Activated CD4-positive, alpha-beta T cell treated with anti-CD3 and anti-CD28 coated beads for 36 hours (primary cell): Measurements from ENCODE around the gene ATP8B4. TPM values are rescaled to one million over a fixed set of nuclear protein-coding genes. Genes with fewer than 3 reads are reported as not detected.

Source experiments
- ATAC-seq: fragments of 200-7000 bp; cut with Tn5 transposase; one replicate; pipeline ENCODE4 v1.10.0; 2021; ENCODE audit warnings: mild to moderate bottlenecking, moderate library complexity
- CTCF ChIA-PET: fragments of 350-600 bp; sonication (Branson Sonifier 250); formaldehyde crosslinking; loops from one replicate; lab custom pipeline; 2021; ENCODE audit warnings: antibody characterized with exemption; lab: Charles Lee
- POLR2A ChIA-PET: fragments of 350-600 bp; sonication (Branson Sonifier 250); formaldehyde crosslinking; loops from one replicate; lab custom pipeline; 2021; ENCODE audit warnings: antibody characterized with exemption, inconsistent platforms; lab: Charles Lee
- DNase-seq: peaks from one replicate; pipeline ENCODE4 v3.0.0-alpha.2; 2020
- H3K27ac Mint-ChIP-seq: one replicate; pipeline ENCODE4 v1.8.0; 2021; ENCODE audit warnings: mixed read lengths
- H3K27me3 Mint-ChIP-seq: one replicate; pipeline ENCODE4 v1.8.0; 2021; ENCODE audit warnings: mixed read lengths
- H3K36me3 Mint-ChIP-seq: one replicate; pipeline ENCODE4 v1.8.0; 2021; ENCODE audit warnings: low read depth, mixed read lengths
- H3K4me1 Mint-ChIP-seq: one replicate; pipeline ENCODE4 v1.8.0; 2021; ENCODE audit warnings: mixed read lengths
- H3K4me3 Mint-ChIP-seq: one replicate; pipeline ENCODE4 v1.8.0; 2021; ENCODE audit warnings: mild to moderate bottlenecking, moderate library complexity, mixed read lengths
- H3K9me3 Mint-ChIP-seq: one replicate; pipeline ENCODE4 v1.8.0; 2021; ENCODE audit warnings: low read depth, mixed read lengths
- intact Hi-C, 2 experiments: fragments of 100-400 bp; cut with DNase I in 1 of 2; cut with micrococcal nuclease in 1 of 2; formaldehyde crosslinking; loops; one replicate each; pipeline versions ENCODE4 v1.14.2 to v1.15.1; 2022 to 2024; cut with DNase I, micrococcal nuclease
- total RNA-seq, 2 experiments: library from RNA; stranded (reverse); gene quantifications; one replicate each; pipeline ENCODE4 v1.2.3, GENCODE V29; 2021

The ATP8B4 gene
- total RNA-seq, 2 experiments from 2014 or later = 5.0 to 5.1 TPM

DNA sequence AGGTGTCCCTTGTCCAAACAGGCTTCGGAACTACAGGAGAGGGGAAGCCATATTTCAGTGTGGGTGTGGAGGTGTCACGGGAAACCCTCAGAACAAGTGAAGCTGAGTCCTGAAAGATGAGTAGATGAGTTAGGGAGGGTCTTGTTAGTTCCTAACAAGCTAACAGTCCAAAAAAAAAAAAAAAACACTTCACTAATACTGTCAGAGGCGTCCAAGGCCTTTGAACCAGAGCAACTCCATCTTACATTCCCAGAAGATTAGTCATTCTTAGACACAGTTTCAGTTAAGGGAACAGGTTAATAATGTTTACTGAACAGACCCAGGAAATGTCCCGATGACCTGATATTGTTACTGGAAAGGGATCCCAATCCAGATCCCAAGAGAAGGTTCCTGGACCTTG lies 7.0 kb upstream of the ATP8B4 start:
- DNase-seq (no peak), ATAC-seq (no peak)
- Mint-ChIP-seq H3K36me3 (peaks cover 4% of the 10 kb centered on the region), H3K27ac (no peak overlapping the region), H3K27me3 (peaks cover 2% of the 10 kb centered on the region), H3K4me1 (peaks cover 17% of the 10 kb centered on the region), H3K9me3 (peaks cover 9% of the 10 kb centered on the region), H3K4me3 (no peak overlapping the region)
- POLR2A ChIA-PET = interaction anchor here (0.6 kb wide), 1 partner anchor 11 kb away, joined by 3 read pairs; no protein-coding TSS in a partner anchor
- CTCF ChIA-PET = interaction anchor here (0.9 to 1.0 kb wide), 2 partner anchors 9 to 12 kb away, joined by 3 read pairs; no protein-coding TSS in a partner anchor
- intact Hi-C loops = no loop called here

DNA sequence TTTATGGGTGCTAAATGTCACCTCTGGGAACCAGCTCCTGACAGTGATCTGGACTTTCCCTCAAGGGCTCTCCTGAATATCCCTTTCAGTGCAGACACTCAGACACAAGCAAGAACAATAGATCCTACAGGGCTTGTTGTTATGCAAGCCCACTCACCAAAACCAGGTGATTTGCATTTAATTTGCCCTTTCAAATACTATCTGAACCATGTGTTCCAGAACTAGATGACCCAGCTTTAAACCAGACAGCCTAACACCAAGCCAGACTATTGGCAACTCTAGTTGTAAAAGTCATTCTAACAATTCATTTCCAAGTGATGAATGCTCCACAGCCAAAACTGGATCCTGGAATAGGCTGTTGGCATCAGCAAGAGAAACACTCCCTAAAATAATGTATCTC lies 5.6 kb upstream of the ATP8B4 start:
- Mint-ChIP-seq H3K4me3 (no peak overlapping the region), H3K9me3 (peaks cover 8% of the 10 kb centered on the region), H3K36me3 (peaks cover 4% of the 10 kb centered on the region), H3K27me3 (peaks cover 2% of the 10 kb centered on the region), H3K27ac (no peak overlapping the region), H3K4me1 (peaks cover 13% of the 10 kb centered on the region)
- ChIA-PET CTCF (no interaction called here), POLR2A (no interaction called here)
- DNase-seq (no peak), ATAC-seq (no peak)
- intact Hi-C loops = no loop called here

DNA sequence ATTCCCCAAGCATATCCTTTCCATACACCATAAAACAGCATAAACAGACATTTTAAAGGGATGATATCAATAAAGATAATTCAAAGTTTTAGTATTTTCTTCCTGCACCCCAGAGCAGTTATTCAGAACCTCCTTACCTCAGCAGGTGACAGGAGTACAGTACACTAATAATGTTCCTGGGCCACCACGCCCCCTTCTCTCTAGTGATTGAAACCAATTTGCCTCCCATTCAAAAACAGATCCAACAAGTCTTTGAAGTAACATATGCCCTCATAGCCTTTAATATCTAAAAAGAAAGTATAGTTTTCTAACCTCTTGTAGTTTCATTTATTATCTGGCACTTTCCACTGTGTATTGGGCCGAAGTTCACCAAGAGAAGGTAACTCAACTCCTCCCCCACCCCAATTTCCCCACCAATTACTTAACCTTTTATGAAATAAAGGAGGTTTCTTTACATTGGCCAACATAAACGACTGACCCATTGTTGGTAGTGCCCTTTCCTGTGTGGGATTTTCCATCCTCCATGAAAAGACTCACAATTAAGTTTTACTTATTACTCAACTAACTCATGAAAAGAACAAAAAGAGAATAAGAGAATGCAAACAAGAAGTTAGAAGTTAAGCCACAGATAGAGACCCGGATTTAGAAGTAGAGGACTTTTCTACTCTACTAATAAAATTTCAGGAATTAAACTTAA lies 5.0 kb upstream of the ATP8B4 start:
- intact Hi-C loops = no loop called here
- Mint-ChIP-seq H3K9me3 (peaks cover 8% of the 10 kb centered on the region), H3K27me3 (peaks cover 2% of the 10 kb centered on the region), H3K36me3 (peaks cover 4% of the 10 kb centered on the region), H3K4me3 (no peak overlapping the region), H3K27ac (peak overlapping the region; percentile 37), H3K4me1 (peaks cover 18% of the 10 kb centered on the region)
- DNase-seq = peak; percentile 43
- ATAC-seq = peak; percentile 59
- ChIA-PET CTCF (no interaction called here), POLR2A (no interaction called here)

DNA sequence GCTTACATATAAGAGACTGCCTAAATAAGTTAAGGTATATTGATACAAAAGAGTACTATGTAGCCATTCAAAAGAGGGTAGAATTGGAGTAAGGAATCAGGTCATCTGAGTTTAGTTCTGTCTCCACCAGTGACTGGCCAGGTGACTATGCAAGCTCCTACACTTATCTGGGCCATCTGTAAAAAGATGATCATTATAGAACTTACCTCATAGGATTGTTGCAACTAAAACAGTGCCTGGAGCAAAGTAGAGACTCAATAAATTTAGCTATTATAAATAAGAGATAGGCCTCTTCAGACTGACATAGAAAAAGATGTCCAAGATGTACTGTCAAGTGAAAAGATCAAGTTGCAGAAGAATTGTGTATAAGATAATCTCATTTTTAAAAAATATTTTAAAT lies 1.7 kb upstream of the ATP8B4 start:
- no peak for ATAC-seq
- peaks cover 5% of the 10 kb centered on the region for H3K27me3 Mint-ChIP-seq
- peaks cover 15% of the 10 kb centered on the region for H3K9me3 Mint-ChIP-seq

DNA sequence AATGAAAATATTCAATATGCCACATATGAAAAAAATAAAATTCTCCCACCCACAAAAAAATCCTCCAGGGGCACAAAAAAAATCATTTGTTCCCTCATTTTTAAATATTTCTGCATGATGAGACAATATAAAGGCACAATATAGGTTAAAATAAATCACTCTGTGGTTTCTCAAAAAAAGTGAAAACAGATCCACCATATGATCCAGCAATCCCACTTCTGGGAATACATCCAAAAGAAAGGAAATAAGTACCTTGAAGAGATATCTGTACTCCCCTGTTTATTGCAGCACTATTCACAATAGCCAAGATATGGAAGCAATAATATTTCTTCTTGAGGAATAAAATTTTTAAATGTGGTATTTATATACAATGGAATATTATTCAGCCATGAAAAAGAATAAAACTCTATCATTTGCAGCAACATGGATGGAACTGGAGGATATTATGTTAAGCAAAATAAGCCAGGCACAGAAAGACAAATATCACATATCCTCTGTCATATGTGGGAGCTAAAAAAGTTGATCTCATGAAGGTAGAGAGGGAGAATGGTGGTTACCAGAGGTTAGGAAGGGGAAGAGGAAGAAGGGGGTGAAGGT lies 1.5 kb downstream of the ATP8B4 start:
- H3K4me1 Mint-ChIP-seq = peaks cover 11% of the 10 kb centered on the region
- no peak overlapping the region for H3K4me3 Mint-ChIP-seq
- POLR2A ChIA-PET = no interaction called here

More for the DNA sequence above, 1.7 kb upstream of the ATP8B4 start:
- DNase-seq = no peak
- intact Hi-C loops = no loop called here
- POLR2A ChIA-PET = no interaction called here
- H3K4me1 Mint-ChIP-seq = peaks cover 19% of the 10 kb centered on the region
- CTCF ChIA-PET = interaction anchor here (1.5 to 1.6 kb wide), 2 partner anchors 10 to 195 kb away, joined by 4 to 5 read pairs; no protein-coding TSS in a partner anchor
- no peak overlapping the region for H3K27ac Mint-ChIP-seq
- no peak overlapping the region for H3K4me3 Mint-ChIP-seq
- H3K36me3 Mint-ChIP-seq = peaks cover 4% of the 10 kb centered on the region

DNA sequence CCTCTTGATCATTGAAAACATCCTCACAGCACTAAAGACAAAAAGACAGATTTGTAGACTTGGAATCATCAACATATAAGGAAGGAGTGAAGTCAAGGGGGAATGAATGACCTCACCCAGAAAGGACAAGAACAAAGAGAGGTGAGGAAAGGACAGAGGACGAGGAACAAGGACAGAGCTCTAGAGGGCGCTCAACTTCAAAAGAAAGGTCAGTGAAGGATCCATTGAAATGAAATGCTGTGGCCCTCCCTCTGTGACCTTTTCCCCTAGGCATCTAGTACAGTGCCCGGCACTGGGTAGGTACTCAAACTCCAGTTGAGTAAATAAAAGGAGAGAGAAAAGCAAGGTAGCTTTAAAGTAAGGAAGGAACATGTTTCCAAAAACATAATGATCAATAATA lies 2.6 kb downstream of the ATP8B4 start:
- peak; percentile 33 for DNase-seq
- H3K4me3 Mint-ChIP-seq = no peak overlapping the region

More for the DNA sequence above, 1.5 kb downstream of the ATP8B4 start:
- ATAC-seq = no peak
- no peak for DNase-seq
- Mint-ChIP-seq H3K36me3 (no peaks in the 10 kb centered on the region), H3K9me3 (peaks cover 7% of the 10 kb centered on the region), H3K27me3 (peaks cover 8% of the 10 kb centered on the region), H3K27ac (no peak overlapping the region)
- CTCF ChIA-PET = interaction anchor here (0.8 kb wide), 1 partner anchor 198 kb away, joined by 3 read pairs; no protein-coding TSS in a partner anchor
- intact Hi-C loops = no loop called here

DNA sequence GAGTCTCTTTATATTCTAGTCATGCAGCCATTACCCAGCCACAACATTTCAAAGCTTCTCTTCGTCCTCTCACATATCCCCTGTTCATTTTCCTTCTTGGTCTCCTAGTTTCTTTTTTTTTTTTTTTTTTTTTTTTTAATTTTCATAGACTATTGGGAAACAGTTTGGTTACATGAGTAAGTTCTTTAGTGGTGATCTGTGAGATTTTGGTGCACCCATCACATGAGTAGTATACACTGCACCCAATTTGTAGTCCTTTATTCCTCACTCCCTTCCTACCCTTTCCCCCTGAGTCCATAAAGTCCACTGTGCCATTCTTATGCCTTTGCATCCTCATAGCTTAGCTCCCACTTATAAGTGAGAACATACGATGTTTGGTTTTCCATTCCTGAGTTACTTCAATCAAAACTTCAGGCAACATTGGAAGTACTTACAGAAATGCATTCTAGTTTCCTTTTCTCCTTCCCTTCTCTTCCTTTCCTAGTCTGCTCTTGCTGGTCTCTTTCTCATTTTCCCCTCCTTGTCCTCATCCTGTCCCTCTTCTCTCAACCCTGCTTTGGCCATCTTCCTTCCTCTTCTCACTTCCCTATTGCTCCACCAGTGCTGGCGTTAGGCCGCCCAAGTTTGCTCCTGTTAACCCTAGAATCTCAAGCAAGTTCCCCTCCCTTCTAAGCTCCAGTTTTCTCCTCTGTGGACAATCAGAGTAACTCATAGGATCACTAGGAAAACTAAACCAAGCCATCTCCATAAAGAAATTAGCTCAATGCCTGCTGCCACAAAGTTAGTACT lies 4.8 kb downstream of the ATP8B4 start:
- ChIA-PET POLR2A (no interaction called here), CTCF (interaction anchor here (0.7 to 1.0 kb wide), 2 partner anchors 12 to 32 kb away, joined by 3 read pairs; no protein-coding TSS in a partner anchor)
- intact Hi-C loops = loop anchor here in 1 of 2 experiments (1.0 kb wide), 1 partner anchor 10 kb away; no protein-coding TSS in a partner anchor
- H3K9me3 Mint-ChIP-seq = peaks cover 7% of the 10 kb centered on the region
- H3K36me3 Mint-ChIP-seq = no peaks in the 10 kb centered on the region
- H3K27me3 Mint-ChIP-seq = peaks cover 8% of the 10 kb centered on the region
- no peak for DNase-seq
- no peak overlapping the region for H3K4me3 Mint-ChIP-seq
- ATAC-seq = no peak
- H3K27ac Mint-ChIP-seq = no peak overlapping the region
- peaks cover 22% of the 10 kb centered on the region for H3K4me1 Mint-ChIP-seq

More for the DNA sequence above, 2.6 kb downstream of the ATP8B4 start:
- Mint-ChIP-seq H3K9me3 (peaks cover 7% of the 10 kb centered on the region), H3K27me3 (peaks cover 8% of the 10 kb centered on the region), H3K4me1 (peaks cover 11% of the 10 kb centered on the region), H3K27ac (no peak overlapping the region), H3K36me3 (no peaks in the 10 kb centered on the region)
- ChIA-PET CTCF (interaction anchor here (0.6 to 1.2 kb wide), 3 partner anchors 28 to 1396 kb away, joined by 3 to 5 read pairs (median 4); no protein-coding TSS in a partner anchor), POLR2A (interaction anchor here (0.6 kb wide), 1 partner anchor 264 kb away, joined by 12 read pairs; no protein-coding TSS in a partner anchor)
- intact Hi-C loops = no loop called here
- peak; percentile 61 for ATAC-seq

DNA sequence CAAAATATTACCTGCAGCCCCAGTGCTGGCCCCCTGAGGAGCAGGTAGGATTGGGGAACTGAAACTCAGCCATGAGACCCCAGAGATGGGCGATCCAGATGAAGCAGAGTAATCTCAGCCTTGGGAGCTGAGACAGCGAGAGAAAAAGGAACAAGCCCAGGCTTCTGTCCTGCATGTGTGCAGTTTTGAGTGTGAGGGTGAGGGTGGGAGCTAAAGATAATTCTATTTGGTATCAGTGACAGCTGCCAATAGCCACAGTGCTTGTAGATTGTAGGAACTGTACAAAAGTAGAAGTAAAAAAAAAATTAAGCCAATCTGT lies 5.9 kb downstream of the ATP8B4 start:
- Mint-ChIP-seq H3K27ac (no peak overlapping the region), H3K36me3 (no peaks in the 10 kb centered on the region), H3K9me3 (peaks cover 7% of the 10 kb centered on the region), H3K27me3 (peaks cover 8% of the 10 kb centered on the region), H3K4me3 (no peak overlapping the region), H3K4me1 (peaks cover 24% of the 10 kb centered on the region)
- POLR2A ChIA-PET = no interaction called here
- CTCF ChIA-PET = interaction anchor here (0.5 to 0.7 kb wide), 2 partner anchors 252 to 702 kb away, joined by 4 read pairs; no protein-coding TSS in a partner anchor
- DNase-seq = no peak
- intact Hi-C loops = loop anchor here in 1 of 2 experiments (1.0 kb wide), 1 partner anchor 9 kb away; no protein-coding TSS in a partner anchor
- no peak for ATAC-seq

DNA sequence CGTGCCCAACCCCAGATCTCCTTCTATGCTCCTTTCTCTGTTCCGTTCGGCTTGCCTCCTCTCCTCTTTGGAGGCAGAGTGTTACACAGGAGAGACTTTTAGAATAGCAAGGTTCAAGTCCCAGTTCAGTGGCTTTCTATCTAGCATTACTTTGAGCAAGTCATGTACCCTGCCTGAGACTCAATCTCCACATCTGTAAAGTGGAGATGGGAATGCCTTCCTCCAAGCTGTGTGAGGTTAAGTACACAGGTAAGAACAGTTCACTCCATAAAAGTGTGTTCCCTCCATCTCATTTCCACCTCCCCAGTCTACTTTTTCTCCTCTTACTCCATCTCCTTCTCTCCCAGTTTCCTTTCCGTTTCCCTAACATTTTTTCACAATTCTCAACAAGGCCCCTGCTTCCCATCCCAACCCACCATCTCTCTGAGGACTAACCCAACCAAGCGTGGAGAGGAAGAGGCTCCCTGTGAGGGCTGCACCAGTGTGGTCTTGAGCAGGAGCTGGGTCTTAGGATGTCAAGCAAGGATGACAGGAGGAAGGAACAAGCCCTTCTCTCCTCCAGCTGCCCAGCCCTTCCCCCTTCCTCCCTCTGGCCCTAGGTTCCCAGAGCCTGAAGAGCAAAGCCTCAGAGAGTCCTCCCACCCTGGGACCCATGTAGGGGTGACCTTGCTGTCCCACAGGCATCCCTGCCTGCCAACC lies 6.4 kb downstream of the ATP8B4 start:
- Mint-ChIP-seq H3K9me3 (peaks cover 5% of the 10 kb centered on the region), H3K4me1 (peaks cover 29% of the 10 kb centered on the region), H3K27ac (no peak overlapping the region), H3K4me3 (no peak overlapping the region), H3K27me3 (peaks cover 8% of the 10 kb centered on the region), H3K36me3 (no peaks in the 10 kb centered on the region)
- CTCF ChIA-PET = interaction anchor here (0.5 to 0.9 kb wide), 3 partner anchors 22 to 701 kb away, joined by 3 to 4 read pairs (median 4); no protein-coding TSS in a partner anchor
- DNase-seq (no peak), ATAC-seq (no peak)
- intact Hi-C loops = loop anchor here in 1 of 2 experiments (1.0 kb wide), 1 partner anchor 8 kb away; no protein-coding TSS in a partner anchor
- POLR2A ChIA-PET = no interaction called here

DNA sequence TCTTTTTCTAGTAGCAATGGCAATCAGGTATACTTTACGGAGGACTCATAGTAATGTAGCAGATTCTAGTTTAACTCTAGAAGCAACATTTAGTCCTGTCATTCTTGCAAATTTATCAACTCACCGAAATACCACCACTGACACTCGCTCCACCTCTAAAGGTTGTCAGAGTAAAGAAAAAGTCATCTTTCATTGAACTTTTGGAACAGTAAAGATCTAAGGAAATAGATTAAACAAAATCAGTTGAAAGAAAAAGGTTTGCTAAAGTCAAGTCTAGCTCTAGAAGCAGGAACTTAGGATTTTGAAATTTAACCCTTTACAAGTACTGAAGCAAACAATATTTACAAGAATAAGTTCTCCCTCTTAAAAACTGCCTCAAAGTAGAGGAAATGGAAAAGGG lies 8.7 kb downstream of the ATP8B4 start:
- no peak for DNase-seq
- Mint-ChIP-seq H3K27me3 (peaks cover 5% of the 10 kb centered on the region), H3K27ac (no peak overlapping the region), H3K9me3 (no peaks in the 10 kb centered on the region), H3K4me1 (peaks cover 38% of the 10 kb centered on the region), H3K4me3 (no peak overlapping the region), H3K36me3 (no peaks in the 10 kb centered on the region)
- no peak for ATAC-seq
- intact Hi-C loops = no loop called here
- ChIA-PET CTCF (interaction anchor here (0.7 to 1.9 kb wide), 3 partner anchors 10 to 687 kb away, joined by 3 to 5 read pairs (median 4); partner anchors contain the start of gene FGF7), POLR2A (no interaction called here)
